GM21717 (cell line): Measurements from ENCODE around the gene SIGLEC6.

Experiments
- ATAC-seq: cut with Tn5 transposase; IDR thresholded peaks from one replicate; pipeline ENCODE4 v1.9.1; 2021; ENCODE audit warnings: mild to moderate bottlenecking, moderate library complexity; ENCODE audit not compliant: unreplicated experiment

Gene SIGLEC6

GRCh38 chr19:51477344-51477743 lies 54.1 kb downstream of the SIGLEC6 start:
- ATAC-seq = no peak

GRCh38 chr19:51476164-51476563 lies 55.3 kb downstream of the SIGLEC6 start:
- no peak for ATAC-seq

GRCh38 chr19:51473009-51473707 lies 58.3 kb downstream of the SIGLEC6 start:
- no peak for ATAC-seq

- no peak for ATAC-seq
Measured at GRCh38 chr19:51472607-51473006, 58.9 kb downstream of the SIGLEC6 start.

GRCh38 chr19:51471527-51471926 lies 59.9 kb downstream of the SIGLEC6 start:
- no peak for ATAC-seq

- ATAC-seq = no peak
Measured at GRCh38 chr19:51470966-51471365, 60.5 kb downstream of the SIGLEC6 start.

GRCh38 chr19:51469629-51470028 lies 61.8 kb downstream of the SIGLEC6 start:
- no peak for ATAC-seq

GRCh38 chr19:51469162-51469561 lies 62.3 kb downstream of the SIGLEC6 start:
- no peak for ATAC-seq

GRCh38 chr19:51468545-51468920 lies 62.9 kb downstream of the SIGLEC6 start:
- no peak for ATAC-seq

GRCh38 chr19:51467864-51468544 lies 63.5 kb downstream of the SIGLEC6 start:
- no peak for ATAC-seq
